HG03139 (cell line): Measurements from ENCODE around the gene COQ9.

ENCODE experiments used
- ATAC-seq: cut with Tn5 transposase; IDR thresholded peaks from one replicate; pipeline ENCODE4 v1.9.1; 2021; ENCODE audit not compliant: unreplicated experiment

Gene COQ9

GRCh38 chr16:57471852-57472664 lies 24.8 kb downstream of the COQ9 start:
- ATAC-seq = no peak

DNA sequence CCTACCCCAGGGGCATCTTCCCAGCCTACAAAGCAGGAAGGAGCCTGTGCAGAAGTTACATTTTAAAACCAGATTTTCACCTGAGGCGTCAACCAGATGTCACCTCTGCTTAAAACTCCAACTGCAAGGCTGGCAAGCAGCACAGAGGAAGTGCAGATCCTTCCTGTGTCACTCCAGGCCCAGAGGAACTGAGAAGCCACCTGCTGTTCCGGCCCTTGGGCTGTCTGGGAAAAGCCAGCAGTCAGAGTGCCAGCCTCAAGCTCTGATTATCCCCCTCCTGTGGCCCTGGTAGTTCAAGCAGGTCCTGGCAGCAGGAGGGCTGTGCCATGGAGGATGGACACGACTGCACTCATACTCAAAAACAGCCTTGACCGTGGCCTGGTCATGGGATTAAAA lies 25.4 kb downstream of the COQ9 start:
- ATAC-seq = no peak

- ATAC-seq = no peak
Measured at GRCh38 chr16:57473176-57473840, 26.0 kb downstream of the COQ9 start.

DNA sequence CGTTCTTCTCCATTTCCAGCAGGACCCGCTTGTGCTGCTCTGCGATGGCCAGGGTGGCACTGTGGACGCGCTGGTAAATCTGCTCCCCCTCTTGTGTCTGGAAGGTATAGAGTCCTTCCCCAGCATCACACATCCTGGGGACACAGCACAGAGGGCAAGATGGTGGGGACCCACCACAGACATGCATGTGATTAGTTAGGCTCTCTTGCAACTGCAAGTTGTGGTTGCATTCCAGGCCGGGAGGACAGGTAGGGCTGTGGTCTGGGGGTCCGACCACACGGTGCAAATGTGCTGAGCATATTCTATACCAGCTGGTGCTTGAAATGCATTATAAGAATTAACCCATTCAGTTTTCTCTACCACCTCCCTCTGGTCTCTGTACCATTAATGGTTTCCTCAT lies 26.6 kb downstream of the COQ9 start:
- no peak for ATAC-seq

GRCh38 chr16:57474671-57475661 lies 27.7 kb downstream of the COQ9 start:
- no peak for ATAC-seq

- ATAC-seq = peak; percentile 78
Measured at GRCh38 chr16:57475711-57476339, 28.5 kb downstream of the COQ9 start.

GRCh38 chr16:57476546-57477410 lies 29.5 kb downstream of the COQ9 start:
- ATAC-seq = no peak

GRCh38 chr16:57477531-57478202 lies 30.4 kb downstream of the COQ9 start:
- no peak for ATAC-seq

GRCh38 chr16:57478396-57479204 lies 31.3 kb downstream of the COQ9 start:
- no peak for ATAC-seq

- ATAC-seq = no peak
Measured at GRCh38 chr16:57479205-57479975, 32.1 kb downstream of the COQ9 start.

- ATAC-seq = no peak
Measured at GRCh38 chr16:57479976-57480753, 32.9 kb downstream of the COQ9 start.

DNA sequence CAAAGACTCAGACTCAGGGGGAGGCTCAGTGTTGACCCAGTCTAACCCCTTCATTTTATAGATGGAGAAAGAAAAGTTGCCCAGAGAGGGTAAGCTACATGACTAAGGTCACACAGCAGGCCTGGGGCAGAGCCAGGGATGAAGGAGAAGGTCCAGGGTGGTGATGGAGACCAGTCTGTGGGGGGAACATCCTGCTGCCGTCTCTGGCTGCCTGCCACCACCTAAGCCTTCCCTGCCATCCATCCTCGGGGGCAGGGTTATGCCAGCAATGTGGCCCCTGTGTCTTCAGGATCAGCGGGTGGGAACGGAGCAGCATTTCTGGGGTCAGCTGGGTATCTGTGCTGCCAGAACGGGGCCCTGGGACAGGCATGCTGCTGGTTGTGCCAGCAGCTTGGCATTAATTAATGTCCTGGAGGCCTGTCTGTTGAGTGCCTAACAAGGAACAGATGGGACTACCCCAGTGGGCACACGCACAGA lies 33.5 kb downstream of the COQ9 start:
- no peak for ATAC-seq

DNA sequence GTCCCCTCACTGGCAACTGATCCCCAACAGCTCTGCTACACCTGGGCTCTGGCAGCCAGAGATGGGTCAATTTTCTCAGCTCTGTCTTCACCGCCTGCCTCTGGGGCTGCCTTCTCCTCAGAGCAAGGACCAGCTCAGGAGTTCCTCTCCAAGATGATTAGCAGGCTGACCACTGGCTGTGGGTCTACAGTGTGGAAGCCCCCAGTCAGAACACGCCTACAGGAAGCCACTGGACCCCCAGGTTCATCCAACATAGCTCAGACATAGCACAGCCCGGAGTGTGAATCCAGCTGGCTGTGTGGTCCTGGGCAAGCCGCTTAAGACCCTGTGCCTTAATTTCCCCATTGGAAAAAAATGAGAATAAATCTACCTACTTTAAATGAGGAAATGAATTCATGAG lies 34.1 kb downstream of the COQ9 start:
- ATAC-seq = no peak

DNA sequence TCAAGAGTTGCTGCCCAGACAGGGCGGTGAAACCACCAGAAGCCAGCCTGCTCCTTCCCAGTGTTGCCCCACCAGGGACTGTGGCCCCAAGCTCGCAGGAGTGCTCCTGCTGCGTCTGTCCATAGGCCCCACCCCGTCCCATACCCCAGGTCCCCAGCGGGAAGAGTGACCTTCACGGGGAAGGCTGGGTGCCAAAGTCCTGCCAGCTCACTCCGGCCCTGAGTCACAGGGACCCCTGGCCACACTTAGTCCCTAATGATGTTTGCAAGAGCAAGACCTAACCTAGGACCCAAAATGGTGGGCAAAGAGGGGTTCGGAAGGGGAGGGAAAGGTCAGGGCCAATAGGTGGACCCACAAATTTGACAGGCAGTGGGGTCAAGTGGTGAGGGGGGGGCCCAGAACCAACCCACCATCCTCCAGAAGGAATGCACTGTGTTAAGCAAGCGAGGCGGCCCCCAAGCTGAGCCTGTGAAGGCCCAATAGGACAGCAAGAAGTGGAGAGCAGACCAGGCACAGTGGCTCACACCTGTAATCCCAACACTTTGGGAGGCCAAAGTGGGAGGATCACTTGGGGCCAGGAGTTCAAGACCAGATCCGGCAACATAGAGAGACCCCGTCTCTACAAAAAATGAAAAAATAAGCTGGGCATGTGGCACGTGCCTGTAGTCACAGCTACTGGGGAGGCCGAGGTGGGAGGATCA lies 35.7 kb downstream of the COQ9 start:
- no peak for ATAC-seq

GRCh38 chr16:57483725-57484514 lies 36.6 kb downstream of the COQ9 start:
- no peak for ATAC-seq
